H1 (cell line): ENCODE results near the gene PCDH19. TPM values are rescaled to one million over a fixed set of nuclear protein-coding genes. Genes with fewer than 3 reads are reported as not detected.

Experiments used
- SIN3A ChIP-seq, 2 experiments: IDR thresholded peaks in 1 of 2; conservative IDR thresholded peaks in 1 of 2; 2 replicates each; pipeline ENCODE4 v1.6.1; 2011 to 2012; ENCODE audit warnings: low read length in 2 of 2, improper control_type of control experiment in 1 of 2, low read depth in 1 of 2, mild to moderate bottlenecking in 1 of 2
- polyA plus RNA-seq, 7 experiments: library from polyadenylated mRNA; depleted of rRNA in 3 of 7; stranded (reverse) in 5 of 7; unstranded in 2 of 7; fragments of >200 nt in 5 of 7; fragments of 200-250 nt in 2 of 7; gene quantifications; 1 replicate in 5 of 7; 2 replicates in 1 of 7; 4 replicates in 1 of 7; pipeline versions ENCODE4 v1.2.1 to v1.2.3, GENCODE V29; 2011 to 2013; ENCODE audit warnings: missing spikeins in 2 of 7, mixed read lengths in 2 of 7
- total RNA-seq: library from RNA; stranded (reverse); fragmentation: NEBNext Ultra II Directional; extraction: Animal tissue kit (Norgen Biotek cat#: 25700); gene quantifications from 2 replicates; pipeline ENCODE4 v1.2.1, GENCODE V29; 2021
- TF ChIP-seq, protein P1 (sequence below): IDR thresholded peaks from 2 replicates; pipeline ENCODE4 v1.6.1; 2011; ENCODE audit warnings: low read length, improper control_type of control experiment

The PCDH19 gene
- total and polyA plus RNA-seq, 2 of the 8 experiments (the other 6 are each of a cell fraction or from before 2014, with no cell fraction given) = 0.12 to 1.2 TPM

DNA sequence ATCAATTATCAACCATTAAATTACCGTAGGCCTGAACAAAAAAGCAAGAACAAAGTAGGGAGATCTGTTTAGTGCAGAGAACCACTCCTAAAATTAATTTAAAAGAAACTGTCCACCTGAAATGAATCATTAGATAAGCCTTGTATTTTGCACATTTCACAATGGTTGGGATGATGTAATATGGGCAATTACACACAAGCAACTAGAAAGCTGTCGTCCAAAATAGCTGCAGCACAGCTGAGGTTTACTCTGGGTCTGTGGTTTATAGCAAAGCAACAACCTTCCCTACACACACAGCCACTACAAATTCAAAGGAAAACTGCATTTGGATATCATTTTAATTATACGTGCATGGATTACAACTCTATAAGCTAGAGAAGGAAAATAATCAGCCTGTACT lies 28.5 kb downstream of the PCDH19 start (continued):
- TF ChIP-seq, protein P1, sequence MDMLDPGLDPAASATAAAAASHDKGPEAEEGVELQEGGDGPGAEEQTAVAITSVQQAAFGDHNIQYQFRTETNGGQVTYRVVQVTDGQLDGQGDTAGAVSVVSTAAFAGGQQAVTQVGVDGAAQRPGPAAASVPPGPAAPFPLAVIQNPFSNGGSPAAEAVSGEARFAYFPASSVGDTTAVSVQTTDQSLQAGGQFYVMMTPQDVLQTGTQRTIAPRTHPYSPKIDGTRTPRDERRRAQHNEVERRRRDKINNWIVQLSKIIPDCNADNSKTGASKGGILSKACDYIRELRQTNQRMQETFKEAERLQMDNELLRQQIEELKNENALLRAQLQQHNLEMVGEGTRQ = no peak
- TF ChIP-seq SIN3A (conservative IDR thresholded peaks at IDR 0.05 in 1 of 2, IDR thresholded peaks at IDR 0.05 in 1 of 2; ENCODE audit: low read depth in 1 of 2, low read length in 2 of 2) = no peak
